HG02981 (cell line): ENCODE measurements around the gene DLK2.
"Not testable (repeated sequence)": the region's sequence is repeated elsewhere in the genome, so short reads cannot be mapped to it uniquely, and the experiment has no call there.

Experiments used
- ATAC-seq: cut with Tn5 transposase; IDR thresholded peaks from one replicate; pipeline ENCODE4 v1.9.1; 2021; ENCODE audit warnings: mild to moderate bottlenecking, moderate library complexity; ENCODE audit not compliant: unreplicated experiment

Gene DLK2

GRCh38 chr6:43455531-43456428, at the start of gene DLK2:
TSS of gene DLK2 (minus strand) at chr6:43455548. CDS start at chr6:43454825, 723 bp downstream.
- ATAC-seq: no peak

GRCh38 chr6:43503443-43503842, 48.1 kb upstream of the DLK2 start:
- no peak for ATAC-seq

- ATAC-seq: no peak
Measured at GRCh38 chr6:43502666-43503065, 47.3 kb upstream of the DLK2 start.

- ATAC-seq: no peak
Measured at GRCh38 chr6:43500921-43501320, 45.6 kb upstream of the DLK2 start.

- ATAC-seq: no peak
Measured at GRCh38 chr6:43499028-43499815, 43.9 kb upstream of the DLK2 start.

- ATAC-seq: not testable (repeated sequence)
Measured at GRCh38 chr6:43498291-43498690, 42.9 kb upstream of the DLK2 start.

GRCh38 chr6:43497689-43498088, 42.3 kb upstream of the DLK2 start:
- ATAC-seq: no peak

GRCh38 chr6:43497129-43497396, 41.7 kb upstream of the DLK2 start:
- ATAC-seq: no peak

- ATAC-seq: no peak
Measured at GRCh38 chr6:43496370-43497128, 41.2 kb upstream of the DLK2 start.

- ATAC-seq: no peak
Measured at GRCh38 chr6:43495409-43495941, 40.1 kb upstream of the DLK2 start.

GRCh38 chr6:43494766-43495165, 39.4 kb upstream of the DLK2 start:
- ATAC-seq: no peak

- ATAC-seq: no peak
Measured at GRCh38 chr6:43494321-43494720, 39.0 kb upstream of the DLK2 start.

GRCh38 chr6:43493833-43494232, 38.5 kb upstream of the DLK2 start:
- no peak for ATAC-seq

- ATAC-seq: no peak
Measured at GRCh38 chr6:43493230-43493629, 37.9 kb upstream of the DLK2 start.

- no peak for ATAC-seq
Measured at GRCh38 chr6:43492673-43493072, 37.3 kb upstream of the DLK2 start.

- ATAC-seq: no peak
Measured at GRCh38 chr6:43491750-43492661, 36.7 kb upstream of the DLK2 start.

GRCh38 chr6:43490523-43490939, 35.2 kb upstream of the DLK2 start:
- no peak for ATAC-seq

GRCh38 chr6:43489277-43490072, 34.1 kb upstream of the DLK2 start:
- no peak for ATAC-seq

GRCh38 chr6:43488667-43489276, 33.4 kb upstream of the DLK2 start:
- no peak for ATAC-seq
